ENCODE data around the gene LIPG.
A peak's percentile ranks its signal among the peaks of the same experiment; 100 is the strongest.

Gene LIPG

DNA sequence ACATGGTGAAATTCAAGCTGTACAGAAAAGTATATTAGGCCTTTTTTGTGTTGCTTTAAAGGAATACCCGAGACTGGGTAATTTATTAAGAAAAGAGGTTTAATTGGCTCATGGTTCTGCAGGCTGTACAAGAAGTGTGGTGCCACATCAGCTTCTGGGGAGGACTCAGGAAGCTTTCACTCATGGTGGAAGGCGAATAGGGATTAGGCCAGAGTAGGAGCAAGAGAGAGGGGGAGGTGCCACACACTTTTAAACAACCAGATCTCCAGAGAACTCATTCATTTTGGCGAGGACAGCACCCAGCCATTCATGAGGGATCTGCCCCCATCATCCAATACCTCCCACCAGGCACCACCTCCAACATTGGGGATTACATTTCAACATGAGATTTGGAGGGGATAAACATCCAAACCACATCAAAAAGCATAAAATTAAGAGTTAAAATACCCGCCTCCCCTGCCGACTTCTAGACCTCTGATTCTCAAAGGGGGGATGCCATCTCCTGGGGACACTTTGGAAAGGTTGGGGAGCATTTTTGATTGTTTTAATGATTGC is 15.1 kb upstream of the LIPG start:
- no peak for DNase-seq

GRCh38 chr18:49547701-49548100 is 14.2 kb upstream of the LIPG start:
- no peak for DNase-seq

DNA sequence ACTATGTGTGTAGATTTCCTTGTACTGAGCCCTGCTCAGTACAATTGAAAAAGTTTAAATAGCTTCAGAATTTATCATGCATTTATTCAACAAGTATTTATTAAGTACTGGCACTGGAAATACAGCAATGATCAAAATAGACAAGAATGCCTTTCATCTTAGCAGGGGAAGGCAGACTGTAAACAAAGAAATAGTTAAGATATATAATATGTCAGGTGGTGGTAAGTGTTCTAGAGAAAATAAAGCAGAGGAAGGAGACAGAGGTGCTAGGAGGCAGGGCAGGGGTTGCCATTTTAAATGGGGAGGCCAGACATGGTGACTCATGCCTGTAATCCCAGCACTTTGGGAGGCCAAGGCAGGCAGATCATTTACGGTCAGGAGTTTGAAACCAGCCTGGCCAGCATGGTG is 13.6 kb upstream of the LIPG start:
- DNase-seq, result no peak

- no peak for DNase-seq
Measured at GRCh38 chr18:49550621-49551339, 11.1 kb upstream of the LIPG start.

GRCh38 chr18:49553003-49553402 is 8.9 kb upstream of the LIPG start:
- DNase-seq, result no peak

- no peak for DNase-seq
Measured at GRCh38 chr18:49555641-49556040, 6.2 kb upstream of the LIPG start.

GRCh38 chr18:49558356-49558755 is 3.5 kb upstream of the LIPG start:
- no peak for DNase-seq

GRCh38 chr18:49559326-49559931 is 2.4 kb upstream of the LIPG start:
- DNase-seq, result peak; percentile 25

DNA sequence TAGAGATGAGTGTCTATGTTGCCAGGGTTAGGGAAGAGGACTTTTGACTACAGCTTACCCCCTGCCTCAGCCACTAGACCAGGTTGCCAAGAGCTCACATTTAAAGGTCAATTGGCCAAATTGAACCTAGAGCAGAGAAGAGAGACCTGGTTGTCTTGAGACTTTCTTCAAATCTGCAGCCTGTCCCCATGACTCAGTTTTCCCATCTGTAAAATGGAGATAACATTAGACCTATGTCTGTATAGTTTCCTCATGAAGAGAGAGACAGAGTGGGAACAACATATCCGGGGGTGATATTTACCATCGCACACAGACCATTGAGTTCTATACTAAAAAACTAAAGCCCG is 1.6 kb upstream of the LIPG start:
- no peak for DNase-seq

DNA sequence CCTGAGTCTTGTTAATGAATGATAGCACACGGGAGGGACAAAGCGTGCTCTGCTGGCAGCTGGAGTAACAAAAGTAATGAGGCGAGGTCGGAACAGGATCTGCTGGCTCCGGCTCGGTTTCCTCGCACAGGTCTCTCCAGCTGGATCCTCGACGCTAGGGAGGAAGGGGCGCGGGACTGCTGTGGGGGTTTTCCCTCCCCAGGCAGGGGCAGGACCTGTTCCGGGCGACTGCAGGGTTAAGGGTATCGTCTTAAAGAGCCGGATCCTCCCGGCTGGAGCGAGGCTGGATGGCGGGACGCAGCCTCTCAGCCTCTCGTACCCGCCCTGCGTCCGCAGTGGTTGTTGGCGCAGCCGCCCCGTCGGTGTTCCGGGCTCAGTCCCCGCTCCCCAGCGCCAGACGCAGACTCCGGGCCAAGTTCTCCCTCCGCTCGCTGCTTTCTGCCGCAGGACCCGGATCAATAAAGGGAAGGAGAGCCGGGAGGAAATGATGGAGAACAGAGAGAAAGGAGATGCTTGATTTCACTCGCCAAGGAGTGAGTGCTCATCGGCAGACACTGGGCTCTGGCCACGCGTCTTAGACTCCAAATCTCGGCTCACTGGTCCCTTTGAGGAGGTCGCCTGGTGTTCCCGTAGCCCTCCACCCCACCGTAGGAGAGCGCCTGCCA is 1.1 kb upstream of the LIPG start:
- no peak for DNase-seq

DNA sequence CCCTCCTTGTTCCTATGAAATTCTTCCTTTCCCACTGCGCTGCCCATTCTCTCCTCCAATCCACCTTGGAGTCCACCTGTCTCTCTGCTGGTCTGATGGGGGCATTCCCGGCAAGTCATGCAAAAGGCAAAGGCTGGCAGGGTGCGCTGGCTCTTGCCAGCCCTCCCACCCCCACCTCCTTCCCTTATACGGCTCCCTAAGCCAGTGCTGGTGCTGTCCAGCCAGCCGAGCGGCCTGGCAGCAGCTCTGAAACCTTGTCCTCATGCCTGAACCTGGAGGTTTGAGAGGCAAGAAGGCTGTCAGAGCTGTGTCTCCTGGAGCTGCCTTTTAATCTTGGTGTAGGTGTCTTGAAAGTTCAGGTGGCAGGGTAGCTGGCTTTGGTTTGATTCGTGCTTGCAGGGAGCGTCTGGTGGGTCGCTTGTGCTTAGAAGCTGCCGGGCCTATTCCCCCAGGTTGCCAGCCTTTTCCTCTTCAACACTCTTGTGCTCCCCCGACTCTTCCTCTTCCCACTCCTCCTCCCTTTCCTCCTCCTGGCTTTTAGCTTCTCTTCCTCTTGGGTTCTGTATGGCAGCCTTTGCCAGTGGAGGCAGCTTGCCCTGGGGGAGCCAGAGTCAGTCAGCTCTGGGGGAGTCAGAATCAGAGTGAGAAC is 748 bp downstream of the LIPG start:
- no peak for DNase-seq

DNA sequence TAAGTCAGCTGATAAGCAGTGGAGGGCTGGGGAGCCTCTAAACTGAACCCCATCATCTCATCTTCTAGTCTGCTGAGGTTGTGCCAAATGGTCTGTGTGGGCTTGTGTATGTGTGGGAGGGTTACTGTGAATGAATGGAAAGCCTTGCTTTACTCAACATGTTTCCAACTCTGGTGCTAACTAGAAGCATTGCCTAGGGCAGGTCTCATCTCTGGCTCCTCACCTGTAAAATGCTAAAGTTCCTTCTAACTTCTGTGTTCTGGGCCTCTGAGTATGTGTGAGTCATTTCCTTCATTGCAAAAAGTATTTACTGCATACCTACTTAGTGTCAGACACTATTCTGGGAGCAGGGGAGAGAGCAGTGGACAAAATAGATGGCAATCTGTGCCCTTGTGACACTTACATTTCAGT is 1.3 kb downstream of the LIPG start:
- DNase-seq, result no peak

DNA sequence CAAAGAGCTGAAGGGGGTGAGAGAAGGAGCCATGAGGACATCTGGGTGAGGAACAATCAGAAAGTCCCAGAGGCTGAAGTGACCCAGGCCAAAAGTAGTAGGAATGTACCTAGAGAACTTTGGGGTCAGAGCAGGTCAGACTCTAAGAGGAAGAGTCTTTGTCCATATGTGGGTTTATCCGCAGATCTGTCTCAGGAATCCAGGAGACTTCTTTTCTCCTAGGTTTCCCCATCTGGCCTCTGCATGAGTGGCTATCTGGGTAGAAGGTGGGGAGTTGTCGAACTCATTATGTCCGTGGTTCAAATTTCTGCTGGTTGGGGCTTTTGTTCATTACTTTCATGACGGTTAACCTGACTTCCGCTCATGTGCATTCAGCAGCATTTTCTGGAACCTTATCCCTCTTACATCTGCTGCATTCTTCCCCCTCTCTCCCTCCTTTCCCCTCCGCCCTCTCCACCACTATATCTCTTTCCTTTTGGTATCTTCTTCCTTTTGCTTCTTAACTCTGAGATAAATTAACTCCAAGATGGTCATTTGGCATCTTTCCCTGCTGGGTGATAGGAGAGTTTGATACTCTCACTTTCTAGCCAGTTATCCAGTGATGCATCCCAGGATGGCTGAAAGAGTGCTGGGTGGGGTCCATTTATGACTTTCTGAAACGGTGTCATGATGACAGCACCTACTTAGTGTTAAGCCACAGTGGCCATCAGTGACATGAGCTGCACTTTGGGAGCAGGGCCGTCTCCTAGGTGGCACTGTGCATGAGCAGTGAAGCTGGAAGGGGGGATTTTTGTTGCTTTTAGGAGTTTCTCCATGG is 2.1 kb downstream of the LIPG start:
- DNase-seq, result no peak

DNA sequence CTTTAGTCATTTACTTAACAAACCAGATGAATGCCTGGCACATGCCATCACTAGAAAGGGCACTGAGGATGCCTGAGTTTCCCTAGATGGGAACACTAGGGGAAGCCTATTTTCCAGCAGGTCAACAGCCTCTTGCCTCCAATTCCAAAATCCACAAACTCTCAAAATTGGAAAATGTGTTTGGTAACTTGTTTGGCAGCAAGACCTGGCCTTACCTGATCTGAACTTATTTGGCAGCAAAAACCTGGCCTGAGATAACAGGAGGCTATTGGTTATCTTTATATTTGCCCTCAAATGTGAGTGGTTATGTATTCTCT is 2.6 kb downstream of the LIPG start:
- no peak for DNase-seq

- no peak for DNase-seq
Measured at GRCh38 chr18:49565101-49565500, 3.2 kb downstream of the LIPG start.

DNA sequence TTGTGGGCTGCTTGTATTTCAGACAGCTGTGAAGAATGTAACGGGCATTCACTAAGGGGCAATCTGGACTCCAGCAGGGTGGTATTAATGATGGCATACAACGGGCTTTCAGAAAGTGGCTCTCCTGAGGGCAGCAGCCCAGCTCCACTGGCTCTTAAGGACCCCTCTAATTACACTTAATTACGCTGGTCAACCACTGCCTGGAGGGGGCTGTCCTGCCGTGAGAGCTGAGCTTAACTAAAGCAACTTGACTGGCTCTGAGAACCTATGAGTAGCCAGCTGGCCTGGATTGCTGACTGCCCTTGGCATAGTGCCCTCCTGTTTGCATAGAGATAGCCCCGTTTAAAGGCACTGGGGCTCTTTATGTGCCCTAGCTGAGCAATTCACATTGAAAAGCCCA is 3.8 kb downstream of the LIPG start:
- DNase-seq, result peak; percentile 62

- no peak for DNase-seq
Measured at GRCh38 chr18:49566217-49566770, 4.4 kb downstream of the LIPG start.

DNA sequence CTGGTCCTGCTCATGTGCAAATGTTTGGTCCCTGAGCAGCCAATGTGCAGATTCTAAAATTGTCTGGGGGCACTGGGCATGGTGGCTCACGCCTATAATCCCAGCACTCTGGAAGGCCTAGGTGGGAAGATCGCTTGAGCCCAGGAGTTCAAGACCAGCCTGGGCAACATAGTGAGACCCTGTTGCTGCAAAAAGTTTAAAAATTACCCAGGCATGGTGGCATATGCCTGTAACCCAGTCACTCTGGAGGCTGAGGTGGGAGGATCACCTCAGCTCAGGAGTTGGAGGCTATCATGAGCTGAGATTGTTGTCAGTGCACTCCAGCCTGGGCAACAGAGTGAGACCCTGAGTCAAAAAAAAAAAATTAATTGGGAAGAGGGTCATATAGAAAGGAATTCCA is 5.1 kb downstream of the LIPG start:
- DNase-seq, result no peak

- no peak for DNase-seq
Measured at GRCh38 chr18:49569724-49570123, 7.9 kb downstream of the LIPG start.

GRCh38 chr18:49570836-49571235 is 9.0 kb downstream of the LIPG start:
- DNase-seq, result no peak

GRCh38 chr18:49572611-49573345 is 10.9 kb downstream of the LIPG start:
- DNase-seq, result no peak

DNA sequence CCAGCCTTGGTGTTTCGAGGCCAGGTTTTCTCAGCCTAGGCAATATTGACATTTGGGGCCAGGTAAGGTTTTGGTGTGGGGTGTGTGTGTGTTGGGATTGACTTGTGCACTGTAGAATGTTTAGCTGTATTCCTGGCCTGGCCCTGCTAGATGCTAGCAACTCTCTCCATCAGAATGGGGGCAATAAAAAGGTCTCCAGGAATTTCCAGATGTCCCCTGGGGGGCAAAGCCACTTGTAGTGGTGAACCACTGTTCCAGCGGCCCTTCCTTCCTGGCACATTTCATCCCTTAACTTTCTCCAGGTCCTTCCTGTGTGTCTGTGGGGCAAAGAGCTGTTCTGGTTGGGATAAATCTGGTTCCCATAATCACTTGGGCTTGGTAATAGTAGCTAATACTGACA is 12.0 kb downstream of the LIPG start:
- DNase-seq, result no peak

Data from midbrain (tissue), 1 donor.